Thoracic aorta (tissue), 2 donors: Measurements from ENCODE around the gene DOK1. TPM values are rescaled to one million over a fixed set of nuclear protein-coding genes. Genes with fewer than 3 reads are reported as not detected.
"Not testable (repeated sequence)": the region's sequence is repeated elsewhere in the genome, so short reads cannot be mapped to it uniquely, and the experiment has no call there.

Experiments
- ATAC-seq: fragments of 150-250 bp; one replicate; pipeline ENCODE4 v1.8.0; 2017; ENCODE audit warnings: low read depth; ENCODE audit not compliant: insufficient number of reproducible peaks, low FRiP score
- DNase-seq: peaks from one replicate; pipeline ENCODE4 v3.0.0-alpha.2; 2020; ENCODE audit warnings: low spot score
- H3K27ac ChIP-seq, 2 donors: fragments of 200-600 bp; sonication (generic); 1 replicate in 1 of 2; 2 replicates in 1 of 2; pipeline ENCODE4 v1.5.1; 2016; ENCODE audit warnings: mild to moderate bottlenecking in 2 of 2, moderate library complexity in 2 of 2
- H3K27me3 ChIP-seq: fragments of 200-600 bp; sonication (generic); replicated peaks from 2 replicates; pipeline ENCODE4 v1.6.0; 2016; ENCODE audit warnings: mild to moderate bottlenecking; ENCODE audit not compliant: insufficient read depth
- H3K36me3 ChIP-seq: fragments of 200-600 bp; sonication (generic); one replicate; pipeline ENCODE4 v1.5.1; 2016
- H3K4me1 ChIP-seq, 2 donors: fragments of 200-600 bp; sonication (generic); 1 replicate in 1 of 2; 2 replicates in 1 of 2; pipeline versions ENCODE4 v1.5.1 to v1.6.0; 2016; ENCODE audit warnings: low read depth in 2 of 2, mild to moderate bottlenecking in 1 of 2; ENCODE audit not compliant: control insufficient read depth in 1 of 2
- H3K4me3 ChIP-seq: fragments of 200-600 bp; sonication (generic); 2 replicates; pipeline ENCODE4 v1.5.1; 2016; ENCODE audit warnings: mild to moderate bottlenecking
- H3K9me3 ChIP-seq: fragments of 200-600 bp; sonication (generic); 2 replicates; pipeline ENCODE4 v1.5.1; 2016
- CTCF ChIP-seq: fragments of 200-600 bp; sonication (generic); IDR thresholded peaks from one replicate; pipeline ENCODE4 v1.5.1; 2019; ENCODE audit warnings: antibody characterized with exemption
- total RNA-seq, 2 donors: library from RNA; depleted of rRNA; stranded (reverse); fragments of >200 nt; gene quantifications; one replicate each; pipeline versions ENCODE4 v1.1.0 to v1.2.3, GENCODE V29; 2016

The DOK1 gene
- total RNA-seq, 2 donors from 2014 or later = 17.6 to 23.1 TPM

- Histone ChIP-seq H3K4me1 (peaks cover 0 to 15% of the 10 kb centered on the region in 2 donors), H3K36me3 (peaks cover 4% of the 10 kb centered on the region), H3K4me3 (peak overlapping the region; percentile 82), H3K9me3 (no peaks in the 10 kb centered on the region), H3K27ac (no peak overlapping the region), H3K27me3 (no peaks in the 10 kb centered on the region)
- TF ChIP-seq CTCF = no peak
- ATAC-seq (no peak), DNase-seq (no peak)
Observed at GRCh38 chr2:74556159-74556558, 1.6 kb downstream of the DOK1 start.

GRCh38 chr2:74556831-74557370, 2.4 kb downstream of the DOK1 start:
- DNase-seq (no peak), ATAC-seq (no peak)
- H3K4me1 ChIP-seq = peaks cover 0 to 15% of the 10 kb centered on the region in 2 donors
- no peaks in the 10 kb centered on the region for H3K27me3 ChIP-seq
- H3K27ac ChIP-seq = no peak overlapping the region
- H3K9me3 ChIP-seq = no peaks in the 10 kb centered on the region
- H3K36me3 ChIP-seq = peaks cover 4% of the 10 kb centered on the region
- no peak for TF ChIP-seq CTCF
- no peak overlapping the region for H3K4me3 ChIP-seq

- Histone ChIP-seq H3K27me3 (no peaks in the 10 kb centered on the region), H3K4me3 (no peak overlapping the region), H3K4me1 (peaks cover 0 to under 1% of the 10 kb centered on the region in 2 donors), H3K36me3 (peaks cover 4% of the 10 kb centered on the region), H3K9me3 (no peaks in the 10 kb centered on the region), H3K27ac (no peak overlapping the region)
- TF ChIP-seq CTCF = no peak
- no peak for ATAC-seq
- DNase-seq = no peak
Observed at GRCh38 chr2:74558284-74559230, 4.0 kb downstream of the DOK1 start.

GRCh38 chr2:74559912-74560311, 5.4 kb downstream of the DOK1 start:
- Histone ChIP-seq H3K4me1 (no peaks in the 10 kb centered on the region), H3K27me3 (no peaks in the 10 kb centered on the region), H3K36me3 (peaks cover 4% of the 10 kb centered on the region), H3K9me3 (no peaks in the 10 kb centered on the region), H3K27ac (no peak overlapping the region), H3K4me3 (no peak overlapping the region)
- DNase-seq (no peak), ATAC-seq (no peak)
- TF ChIP-seq CTCF = no peak

GRCh38 chr2:74560591-74560990, 6.1 kb downstream of the DOK1 start:
- no peak overlapping the region for H3K4me3 ChIP-seq
- TF ChIP-seq CTCF = no peak
- no peaks in the 10 kb centered on the region for H3K27me3 ChIP-seq
- H3K27ac ChIP-seq = no peak overlapping the region
- no peaks in the 10 kb centered on the region for H3K9me3 ChIP-seq
- H3K4me1 ChIP-seq = no peaks in the 10 kb centered on the region
- no peak for ATAC-seq
- peaks cover 4% of the 10 kb centered on the region for H3K36me3 ChIP-seq
- no peak for DNase-seq

- H3K27me3 ChIP-seq, H3K4me3 ChIP-seq, ATAC-seq, H3K27ac ChIP-seq, H3K9me3 ChIP-seq, H3K4me1 ChIP-seq, H3K36me3 ChIP-seq, DNase-seq: not testable (repeated sequence)
Observed at GRCh38 chr2:74561022-74561421, 6.5 kb downstream of the DOK1 start.
